Right lobe of liver (tissue), 6 donors: ENCODE results near the gene LRRC46. TPM values are rescaled to one million over a fixed set of nuclear protein-coding genes. Genes with fewer than 3 reads are reported as not detected.

Source experiments
- ATAC-seq, 4 donors: fragments of 200-7000 bp; cut with Tn5 transposase; one replicate each; pipeline ENCODE4 v1.9.1; 2020; ENCODE audit warnings: mild to moderate bottlenecking in 4 of 4, moderate library complexity in 4 of 4
- DNase-seq, 3 donors: peaks; one replicate each; pipeline ENCODE4 v3.0.0-alpha.2; 2020
- H3K27ac ChIP-seq, 3 donors: fragments of 200-600 bp; one replicate each; pipeline ENCODE4 v1.8.0; 2022
- H3K27me3 ChIP-seq, 2 donors: fragments of 200-600 bp; one replicate each; pipeline ENCODE4 v1.8.0; 2022
- H3K36me3 ChIP-seq, 4 donors: fragments of 200-600 bp; sonication (generic) in 1 of 4; one replicate each; pipeline versions ENCODE4 v1.5.1 to v1.8.0; 2017 to 2022; ENCODE audit warnings: control low read depth in 1 of 4
- H3K4me1 ChIP-seq, 4 donors: fragments of 200-600 bp; sonication (generic) in 1 of 4; one replicate each; pipeline versions ENCODE4 v1.5.1 to v1.8.0; 2017 to 2022; ENCODE audit warnings: control low read depth in 1 of 4
- H3K4me3 ChIP-seq, 3 donors: fragments of 200-600 bp; one replicate each; pipeline ENCODE4 v1.8.0; 2022
- H3K9me3 ChIP-seq, 4 donors: fragments of 200-600 bp; sonication (generic) in 1 of 4; one replicate each; pipeline versions ENCODE4 v1.5.1 to v1.8.0; 2017 to 2022; ENCODE audit warnings: control low read depth in 1 of 4
- POLR2A ChIP-seq: fragments of 450-650 bp; IDR thresholded peaks from one replicate; pipeline ENCODE4 v1.6.1; 2017; ENCODE audit warnings: antibody characterized with exemption, mild to moderate bottlenecking
- WGBS: methylation state at CpG from one replicate; pipeline ENCODE4 v1.1.6; 2018; ENCODE audit warnings: low coverage, low lambda C conversion rate; ENCODE audit not compliant: insufficient coverage; ENCODE audit errors: missing lambda C conversion rate; 5-methylcytosine and 5-hydroxymethylcytosine counted together
- intact Hi-C, 2 donors: fragments of 100-400 bp; cut with DNase I; formaldehyde crosslinking; loops; one replicate each; pipeline versions ENCODE4 v1.11.2 to v1.14.1; 2022
- total RNA-seq, 6 experiments: library from RNA; depleted of rRNA in 2 of 6; stranded (reverse); fragments of >200 nt in 2 of 6; fragmentation: NEBNext Ultra II Directional in 3 of 6; extraction: Animal tissue kit (Norgen Biotek cat#: 25700) in 3 of 6; gene quantifications; one replicate each; pipeline versions ENCODE4 v1.1.0 to v1.2.4, GENCODE V29; 2016 to 2023
- TF ChIP-seq, protein P1 (sequence below), 4 donors: fragments of 200-600 bp in 3 of 4; fragments of 450-650 bp in 1 of 4; IDR thresholded peaks; one replicate each; pipeline versions ENCODE4 v1.5.1 to v1.8.0; 2016 to 2022; ENCODE audit warnings: antibody characterized with exemption in 4 of 4, mild to moderate bottlenecking in 2 of 4
- donor health status: DM: no; HTN: yes; CAD: no.
- donor health status: DM: no; HTN: no; CAD: no.
- donor health status: DM: no; HTN: no; CAD: no.
- donor health status: DM: no; HTN: yes; CAD: no.
- donor health status: DM: no; HTN: yes; CAD: no.

Gene LRRC46
- total RNA-seq, 6 experiments from 2014 or later, result 0.12 to 0.44 (median 0.35) TPM

- WGBS, result 64% methylated on average over 2 of the region's 6 CpGs
- TF ChIP-seq, protein P1, sequence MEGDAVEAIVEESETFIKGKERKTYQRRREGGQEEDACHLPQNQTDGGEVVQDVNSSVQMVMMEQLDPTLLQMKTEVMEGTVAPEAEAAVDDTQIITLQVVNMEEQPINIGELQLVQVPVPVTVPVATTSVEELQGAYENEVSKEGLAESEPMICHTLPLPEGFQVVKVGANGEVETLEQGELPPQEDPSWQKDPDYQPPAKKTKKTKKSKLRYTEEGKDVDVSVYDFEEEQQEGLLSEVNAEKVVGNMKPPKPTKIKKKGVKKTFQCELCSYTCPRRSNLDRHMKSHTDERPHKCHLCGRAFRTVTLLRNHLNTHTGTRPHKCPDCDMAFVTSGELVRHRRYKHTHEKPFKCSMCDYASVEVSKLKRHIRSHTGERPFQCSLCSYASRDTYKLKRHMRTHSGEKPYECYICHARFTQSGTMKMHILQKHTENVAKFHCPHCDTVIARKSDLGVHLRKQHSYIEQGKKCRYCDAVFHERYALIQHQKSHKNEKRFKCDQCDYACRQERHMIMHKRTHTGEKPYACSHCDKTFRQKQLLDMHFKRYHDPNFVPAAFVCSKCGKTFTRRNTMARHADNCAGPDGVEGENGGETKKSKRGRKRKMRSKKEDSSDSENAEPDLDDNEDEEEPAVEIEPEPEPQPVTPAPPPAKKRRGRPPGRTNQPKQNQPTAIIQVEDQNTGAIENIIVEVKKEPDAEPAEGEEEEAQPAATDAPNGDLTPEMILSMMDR (IDR thresholded peaks at IDR 0.05), result no peak
- TF ChIP-seq POLR2A, result no peak
- Histone ChIP-seq H3K4me1 (no peaks in the 10 kb centered on the region), H3K9me3 (no peaks in the 10 kb centered on the region), H3K27me3 (no peaks in the 10 kb centered on the region), H3K4me3 (no peak overlapping the region), H3K36me3 (no peaks in the 10 kb centered on the region), H3K27ac (no peak overlapping the region)
- ATAC-seq, result no peak
- intact Hi-C loops, result loop anchor here in 1 of 2 donors (10.0 kb wide), 1 partner anchor 99 kb away; no protein-coding TSS in a partner anchor
- DNase-seq, result peak in 1 of 3 donors; percentile 17
These were observed 27.7 kb upstream of the LRRC46 start for GRCh38 chr17:47803751-47804150.

GRCh38 chr17:47804461-47804860 is 27.0 kb upstream of the LRRC46 start:
- Histone ChIP-seq H3K27ac (no peak overlapping the region), H3K4me1 (no peaks in the 10 kb centered on the region), H3K36me3 (no peaks in the 10 kb centered on the region), H3K4me3 (no peak overlapping the region), H3K27me3 (no peaks in the 10 kb centered on the region), H3K9me3 (no peaks in the 10 kb centered on the region)
- TF ChIP-seq POLR2A, result no peak
- TF ChIP-seq, protein P1 (IDR thresholded peaks at IDR 0.05), result no peak
- WGBS, result 40% methylated on average over 1 of the region's 3 CpGs
- intact Hi-C loops, result loop anchor here in 1 of 2 donors (10.0 kb wide), 1 partner anchor 100 kb away; no protein-coding TSS in a partner anchor
- ATAC-seq (no peak), DNase-seq (peak in 1 of 3 donors; percentile 42)

- ATAC-seq (no peak), DNase-seq (peak in 1 of 3 donors; percentile 10)
- Histone ChIP-seq H3K9me3 (no peaks in the 10 kb centered on the region), H3K27me3 (no peaks in the 10 kb centered on the region), H3K4me1 (no peaks in the 10 kb centered on the region), H3K4me3 (no peak overlapping the region), H3K27ac (no peak overlapping the region), H3K36me3 (no peaks in the 10 kb centered on the region)
- no peak for TF ChIP-seq POLR2A
- TF ChIP-seq, protein P1 (IDR thresholded peaks at IDR 0.05), result no peak
- intact Hi-C loops, result loop anchor here in 1 of 2 donors (10.0 kb wide), 1 partner anchor 101 kb away; no protein-coding TSS in a partner anchor
- 88% methylated on average over 11 of the region's 16 CpGs for WGBS
These were observed 25.2 kb upstream of the LRRC46 start for GRCh38 chr17:47806026-47806912.

GRCh38 chr17:47806913-47807255 is 24.6 kb upstream of the LRRC46 start:
- no peaks in the 10 kb centered on the region for H3K4me1 ChIP-seq
- no peaks in the 10 kb centered on the region for H3K9me3 ChIP-seq
- no peaks in the 10 kb centered on the region for H3K36me3 ChIP-seq
- intact Hi-C loops, result loop anchor here in 1 of 2 donors (10.0 kb wide), 1 partner anchor 102 kb away; no protein-coding TSS in a partner anchor
- TF ChIP-seq, protein P1 (IDR thresholded peaks at IDR 0.05), result no peak
- no peak for TF ChIP-seq POLR2A
- H3K27ac ChIP-seq, result no peak overlapping the region
- H3K27me3 ChIP-seq, result no peaks in the 10 kb centered on the region
- peak in 1 of 3 donors; percentile 24 for DNase-seq
- no peak overlapping the region for H3K4me3 ChIP-seq
- no peak for ATAC-seq
- 65% methylated on average over 4 of the region's 9 CpGs for WGBS
